NCI-H460 (cell line): ENCODE results near the gene KCNIP3. TPM values are rescaled to one million over a fixed set of nuclear protein-coding genes. Genes with fewer than 3 reads are reported as not detected.
"Not testable (repeated sequence)": the region's sequence is repeated elsewhere in the genome, so short reads cannot be mapped to it uniquely, and the experiment has no call there.

Experiments
- DNase-seq: peaks from one replicate; pipeline ENCODE4 v3.0.0-alpha.2; 2016; ENCODE audit warnings: low read depth; ENCODE audit errors: extremely low read depth
- total RNA-seq: library from RNA; depleted of rRNA; stranded (reverse); fragments of >200 nt; shearing (Covaris generic); gene quantifications from 2 replicates; pipeline ENCODE4 v1.2.3, GENCODE V29; 2014

Gene KCNIP3
- total RNA-seq, 1 experiment from 2014 or later: 3.8 TPM

- DNase-seq: no peak
Measured at GRCh38 chr2:95399061-95399460, 101.9 kb downstream of the KCNIP3 start.

GRCh38 chr2:95401480-95401879 is 104.3 kb downstream of the KCNIP3 start:
- DNase-seq: no peak

- DNase-seq: not testable (repeated sequence)
Measured at GRCh38 chr2:95402004-95402369, 104.8 kb downstream of the KCNIP3 start.

- peak; percentile 89 for DNase-seq
Measured at GRCh38 chr2:95402370-95403203, 105.4 kb downstream of the KCNIP3 start, which contains the start of gene FAHD2A. Gene FAHD2A (plus strand): TSS chr2:95402708. CDS start chr2:95405559, 2,851 bp downstream.

DNA sequence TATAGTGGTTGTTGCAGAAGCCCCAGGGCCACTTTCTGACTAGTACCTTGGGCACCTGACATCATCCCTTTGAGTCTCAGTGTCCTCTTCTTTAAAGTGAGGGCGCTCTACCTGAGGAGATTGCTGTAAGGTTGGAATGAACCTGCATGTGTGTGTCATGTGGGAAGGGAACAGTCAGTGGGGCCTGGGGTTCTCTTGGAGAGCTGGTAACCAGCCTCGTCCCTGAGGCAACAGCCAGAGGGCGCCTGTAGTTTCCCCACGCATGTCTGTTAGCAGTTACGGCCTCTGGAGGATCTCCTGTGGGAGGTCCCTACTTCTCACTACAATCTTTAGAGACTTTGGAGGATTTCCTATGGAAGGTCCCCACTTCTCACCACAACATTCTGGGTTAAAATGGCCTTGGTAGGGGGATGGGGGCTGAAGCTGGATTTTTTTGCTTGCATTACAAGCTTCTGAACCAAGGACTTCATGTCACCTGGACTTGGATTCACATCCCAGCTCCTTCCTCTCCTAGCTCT is 106.1 kb downstream of the KCNIP3 start:
- DNase-seq: peak; percentile 23

DNA sequence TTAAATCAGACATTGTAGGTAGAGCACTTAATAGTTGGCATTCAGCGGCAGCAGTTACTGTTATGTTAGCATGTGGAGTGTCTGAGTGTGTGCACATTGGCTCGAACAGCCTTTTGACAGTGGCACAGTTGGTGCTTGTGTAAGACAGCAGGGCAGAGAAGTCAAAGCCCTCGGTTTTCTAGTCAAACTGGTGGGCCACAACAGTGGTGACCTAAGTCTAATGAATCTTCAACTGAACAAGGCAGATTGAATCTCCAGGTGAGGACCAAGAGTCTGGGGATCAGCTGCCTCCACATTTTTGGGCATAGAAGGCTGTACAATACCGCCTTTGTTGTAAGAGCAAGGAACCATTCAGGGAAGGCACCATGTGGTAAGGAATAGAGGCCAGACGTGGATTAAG is 106.7 kb downstream of the KCNIP3 start:
- DNase-seq: not testable (repeated sequence)

DNA sequence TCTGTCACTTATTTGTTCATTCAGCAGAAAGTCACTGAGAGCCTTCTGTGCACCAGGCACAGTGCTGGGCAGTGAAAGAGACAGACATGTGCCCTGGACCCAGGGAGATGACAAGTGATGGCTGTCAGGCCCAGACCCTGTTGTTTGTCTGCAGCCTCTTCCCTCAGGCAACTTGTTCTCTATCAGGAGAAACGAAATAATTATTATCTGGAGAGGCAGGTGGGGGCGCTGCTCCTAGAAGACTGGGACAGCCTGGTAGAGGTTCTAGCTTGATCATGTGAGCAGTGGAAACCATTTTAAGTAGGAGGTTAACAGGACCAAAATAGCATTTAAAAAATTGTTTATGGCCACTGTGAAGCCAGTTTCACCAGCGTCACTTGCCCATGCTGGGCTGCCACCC is 107.5 kb downstream of the KCNIP3 start:
- not testable (repeated sequence) for DNase-seq

DNA sequence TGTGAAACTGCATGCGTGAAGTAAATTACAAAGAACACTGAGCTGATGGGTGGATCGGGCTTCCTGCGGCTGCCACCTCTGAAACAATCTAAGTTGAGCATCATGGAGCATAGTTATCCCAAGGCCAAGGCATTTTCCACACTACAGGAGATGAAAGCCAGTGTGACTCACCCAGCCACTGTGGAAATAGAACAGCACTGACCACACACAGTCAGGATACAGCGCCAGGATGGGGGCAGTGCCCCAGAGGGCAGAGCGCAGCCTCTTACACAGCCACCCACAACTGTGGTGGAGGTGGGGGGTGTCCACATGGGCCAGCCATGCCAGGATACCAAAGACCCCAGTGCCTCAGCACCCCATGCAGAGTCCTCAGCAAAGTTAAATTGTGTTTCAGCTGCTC is 114.1 kb downstream of the KCNIP3 start:
- DNase-seq: not testable (repeated sequence)

- DNase-seq: peak; percentile 62
Measured at GRCh38 chr2:95414015-95414594, 117.0 kb downstream of the KCNIP3 start.

DNA sequence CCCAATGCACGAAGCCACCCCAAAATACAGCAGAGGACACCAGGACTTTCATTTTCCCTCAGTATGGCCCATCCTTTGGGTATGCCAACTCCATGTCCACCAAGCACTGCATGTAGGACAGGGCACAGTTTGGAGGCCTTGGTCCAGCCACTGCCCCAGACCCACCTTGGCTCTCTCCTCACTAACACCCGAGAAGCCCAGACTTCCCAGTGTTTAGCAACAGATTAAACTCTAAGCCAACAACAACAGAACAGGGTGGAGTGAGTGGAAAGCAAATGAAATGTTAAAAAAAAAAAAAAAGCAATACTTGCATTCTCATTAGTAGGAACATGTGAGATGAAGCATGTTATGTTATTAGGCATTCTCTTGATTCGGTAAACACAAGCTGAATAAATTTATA is 118.0 kb downstream of the KCNIP3 start:
- not testable (repeated sequence) for DNase-seq

DNA sequence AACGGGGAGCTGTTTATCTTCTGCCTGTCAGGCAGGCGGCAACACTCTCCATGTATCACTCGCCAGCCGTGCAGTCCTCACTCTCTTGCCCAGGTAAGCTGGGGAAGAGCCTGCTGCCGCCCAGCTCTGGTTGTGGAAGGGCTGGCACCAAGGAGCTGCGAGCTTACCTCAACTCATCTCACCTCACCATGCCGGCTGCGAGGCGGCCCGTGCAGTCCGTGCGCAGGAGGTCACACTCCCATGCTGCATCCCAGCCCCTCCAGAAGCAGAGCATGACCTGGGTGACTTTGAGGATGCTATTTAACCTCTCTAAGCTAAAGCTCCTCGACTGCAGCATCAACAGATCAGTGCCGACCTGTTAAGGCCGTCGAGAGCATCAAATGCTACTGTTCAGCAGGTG is 118.4 kb downstream of the KCNIP3 start:
- not testable (repeated sequence) for DNase-seq

- DNase-seq: not testable (repeated sequence)
Measured at GRCh38 chr2:95427196-95427867, 130.2 kb downstream of the KCNIP3 start.

DNA sequence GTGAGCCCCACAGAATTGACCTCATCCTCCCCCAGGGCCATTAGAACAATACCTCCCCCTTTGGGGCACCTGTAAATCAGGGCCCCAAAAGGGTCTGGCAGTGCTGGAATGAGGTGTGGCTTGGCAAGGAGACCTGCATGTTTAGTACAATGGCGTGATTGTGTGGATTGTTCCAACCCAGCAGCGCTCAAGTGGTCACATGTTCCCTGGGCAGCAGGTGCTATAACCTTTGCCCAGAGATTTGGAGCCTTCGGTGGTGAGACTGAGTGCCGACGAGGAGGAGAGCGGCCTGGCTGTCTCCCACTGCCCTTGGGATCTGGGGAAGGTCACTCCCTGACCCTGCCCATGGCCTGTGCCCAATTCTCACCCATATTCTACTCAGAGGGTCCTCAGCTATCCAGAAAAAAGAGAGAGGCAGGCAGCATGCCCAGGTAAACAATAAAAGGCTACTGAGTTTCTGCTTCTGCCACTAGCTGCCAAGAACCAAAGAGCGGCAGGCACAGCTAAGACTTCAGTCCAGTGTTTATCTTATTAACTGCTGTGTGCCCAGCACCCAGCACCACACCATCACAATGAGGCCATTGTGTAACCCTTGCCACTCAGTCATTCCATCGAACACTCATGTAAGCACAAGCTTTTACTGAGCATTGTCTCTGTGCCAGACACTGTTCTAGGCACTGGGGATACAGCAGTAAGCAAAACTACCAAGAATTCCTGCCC is 132.8 kb downstream of the KCNIP3 start:
- not testable (repeated sequence) for DNase-seq

DNA sequence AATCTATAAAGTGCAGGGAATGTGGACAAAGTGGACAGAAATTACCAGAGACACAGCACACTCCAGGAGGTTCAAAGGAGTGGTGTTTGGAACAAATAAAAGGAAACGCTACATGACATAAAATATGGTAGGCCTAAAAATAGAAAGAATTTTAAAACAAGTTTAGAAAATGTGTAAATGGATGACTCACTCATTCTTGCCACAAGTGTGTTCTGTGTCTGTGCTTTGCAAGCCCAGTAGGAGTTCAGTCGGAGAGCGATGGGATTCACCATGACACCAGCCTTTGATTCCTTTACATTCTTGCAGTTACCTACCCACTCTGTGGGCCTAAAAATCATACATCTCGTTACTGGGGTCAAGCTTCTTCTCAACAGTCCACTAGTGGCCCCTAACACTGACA is 136.2 kb downstream of the KCNIP3 start:
- not testable (repeated sequence) for DNase-seq

GRCh38 chr2:95433973-95434372 is 136.8 kb downstream of the KCNIP3 start:
- not testable (repeated sequence) for DNase-seq

DNA sequence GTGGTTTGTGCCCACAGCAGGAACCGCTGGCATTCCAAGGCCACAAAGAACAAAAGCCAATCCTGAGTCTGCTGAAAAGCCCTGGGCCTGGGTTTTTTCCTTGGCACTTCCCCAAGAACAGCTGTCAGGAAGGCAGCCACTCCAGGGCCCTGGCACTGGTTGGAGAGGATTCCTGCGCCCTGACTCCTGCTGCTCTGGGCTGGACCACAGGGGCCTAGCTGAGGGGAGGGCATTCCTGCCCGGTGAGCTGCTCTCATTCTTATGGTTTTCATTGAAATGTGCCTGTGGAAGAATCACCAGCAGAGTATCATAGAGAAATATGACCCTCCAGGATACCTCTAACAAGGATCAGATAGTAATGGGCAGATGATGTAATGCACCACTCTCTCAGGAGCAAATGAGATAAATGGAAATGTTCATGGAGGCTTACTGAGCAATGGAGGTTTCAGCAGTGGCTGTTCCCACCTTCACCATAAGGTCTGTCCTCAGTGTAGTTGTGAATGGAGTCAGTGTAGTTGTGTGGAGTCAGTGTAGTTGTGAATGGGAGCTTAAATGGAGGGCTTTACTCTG is 137.4 kb downstream of the KCNIP3 start:
- not testable (repeated sequence) for DNase-seq

DNA sequence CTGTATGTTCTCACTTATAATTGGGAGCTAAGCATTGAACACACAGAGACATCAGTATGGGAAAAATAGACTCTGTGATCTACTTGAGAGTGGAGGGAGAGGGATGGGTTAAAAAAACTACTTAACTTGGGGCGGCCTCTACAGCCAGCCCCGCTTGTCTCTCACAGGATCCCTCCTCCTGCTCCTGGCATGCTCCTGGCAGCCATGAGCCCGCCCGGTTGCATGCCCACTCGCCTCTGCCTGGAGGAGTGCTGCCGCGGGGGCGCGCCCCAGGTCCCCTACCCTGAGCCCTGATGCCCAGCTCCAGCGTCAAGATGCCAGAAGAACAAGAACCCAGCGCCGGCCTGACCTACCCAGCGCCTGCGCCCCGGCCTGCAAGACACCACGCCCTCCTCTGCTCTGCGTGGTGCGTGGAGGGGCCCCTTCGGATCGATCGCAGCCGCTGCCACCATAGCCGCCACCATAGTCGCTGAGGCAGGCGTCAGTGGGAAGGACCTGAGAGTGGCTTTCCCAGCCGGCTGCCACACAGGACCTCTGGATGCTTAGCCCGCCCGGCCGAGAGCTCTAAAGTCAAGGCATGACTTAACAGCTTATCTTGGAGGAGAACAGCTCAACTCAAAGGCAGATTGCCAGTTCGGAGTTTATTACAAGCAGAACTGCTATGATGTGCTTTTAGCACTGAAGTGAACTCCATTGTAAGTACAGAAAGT is 138.2 kb downstream of the KCNIP3 start:
- DNase-seq: not testable (repeated sequence)
